Chondrocyte (in vitro differentiated cells): ENCODE data around the gene GLOD5. TPM values are rescaled to one million over a fixed set of nuclear protein-coding genes. Genes with fewer than 3 reads are reported as not detected.

ENCODE experiments used
- DNase-seq: peaks from one replicate; pipeline ENCODE4 v3.0.0; 2021; ENCODE audit warnings: mixed read lengths, low spot score
- H3K27ac Mint-ChIP-seq: one replicate; pipeline ENCODE4 v1.8.0; 2021; ENCODE audit warnings: mild to moderate bottlenecking, moderate library complexity, mixed read lengths; ENCODE audit not compliant: unreplicated experiment
- H3K27me3 Mint-ChIP-seq: 2 replicates; pipeline ENCODE4 v1.8.0; 2021; ENCODE audit warnings: low read depth, mixed read lengths
- H3K36me3 Mint-ChIP-seq: 2 replicates; pipeline ENCODE4 v1.8.0; 2021; ENCODE audit warnings: low read depth, mixed read lengths
- H3K4me1 Mint-ChIP-seq: 2 replicates; pipeline ENCODE4 v1.8.0; 2021; ENCODE audit warnings: low read depth, mild to moderate bottlenecking, mixed read lengths
- H3K4me3 Mint-ChIP-seq: one replicate; pipeline ENCODE4 v1.8.0; 2021; ENCODE audit warnings: mild to moderate bottlenecking, moderate library complexity, mixed read lengths; ENCODE audit not compliant: unreplicated experiment
- H3K9me3 Mint-ChIP-seq: 2 replicates; pipeline ENCODE4 v1.8.0; 2021; ENCODE audit warnings: low read depth, mixed read lengths
- total RNA-seq: library from RNA; stranded (reverse); gene quantifications from 3 replicates; pipeline ENCODE4 v1.2.1, GENCODE V29; 2021
- TF ChIP-seq, protein P1 (sequence below): fragments of 200-600 bp; sonication (generic); IDR thresholded peaks from 2 replicates; pipeline ENCODE4 v1.5.0; 2021; ENCODE audit warnings: antibody characterized with exemption, mild to moderate bottlenecking, moderate library complexity

GLOD5 gene
- total RNA-seq, 1 donor from 2014 or later: not detected

DNA sequence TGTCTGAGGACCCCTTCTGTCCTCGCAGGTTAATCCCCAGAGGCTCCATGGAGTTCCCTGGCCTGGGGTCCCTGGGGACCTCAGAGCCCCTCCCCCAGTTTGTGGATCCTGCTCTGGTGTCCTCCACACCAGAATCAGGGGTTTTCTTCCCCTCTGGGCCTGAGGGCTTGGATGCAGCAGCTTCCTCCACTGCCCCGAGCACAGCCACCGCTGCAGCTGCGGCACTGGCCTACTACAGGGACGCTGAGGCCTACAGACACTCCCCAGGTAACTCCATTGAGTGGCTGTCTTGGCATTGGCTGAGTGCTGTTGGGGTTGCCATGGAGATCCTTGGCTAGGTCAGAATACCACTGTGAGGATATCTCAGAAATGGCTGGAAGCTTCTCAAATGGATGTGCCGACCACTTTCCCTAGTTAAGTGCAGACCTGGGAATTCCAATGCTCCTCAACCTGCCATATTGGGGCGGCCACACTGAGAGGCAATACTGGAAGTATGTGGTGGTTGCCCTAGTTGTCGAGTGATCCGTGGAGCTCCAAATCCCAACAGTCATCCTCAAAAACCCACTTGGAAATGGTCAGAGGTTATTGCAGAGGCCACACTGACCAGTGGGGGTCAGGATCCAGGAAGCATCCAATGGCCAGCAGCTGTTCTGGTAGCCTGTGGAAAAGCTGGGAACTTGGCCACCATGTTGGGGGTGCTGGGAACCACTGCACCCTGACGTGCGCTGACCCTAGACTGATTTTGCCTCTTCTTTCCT, 29.7 kb downstream of the GLOD5 start:
- Mint-ChIP-seq H3K27ac (no peak overlapping the region), H3K9me3 (peaks cover 6% of the 10 kb centered on the region)
- TF ChIP-seq, protein P1, sequence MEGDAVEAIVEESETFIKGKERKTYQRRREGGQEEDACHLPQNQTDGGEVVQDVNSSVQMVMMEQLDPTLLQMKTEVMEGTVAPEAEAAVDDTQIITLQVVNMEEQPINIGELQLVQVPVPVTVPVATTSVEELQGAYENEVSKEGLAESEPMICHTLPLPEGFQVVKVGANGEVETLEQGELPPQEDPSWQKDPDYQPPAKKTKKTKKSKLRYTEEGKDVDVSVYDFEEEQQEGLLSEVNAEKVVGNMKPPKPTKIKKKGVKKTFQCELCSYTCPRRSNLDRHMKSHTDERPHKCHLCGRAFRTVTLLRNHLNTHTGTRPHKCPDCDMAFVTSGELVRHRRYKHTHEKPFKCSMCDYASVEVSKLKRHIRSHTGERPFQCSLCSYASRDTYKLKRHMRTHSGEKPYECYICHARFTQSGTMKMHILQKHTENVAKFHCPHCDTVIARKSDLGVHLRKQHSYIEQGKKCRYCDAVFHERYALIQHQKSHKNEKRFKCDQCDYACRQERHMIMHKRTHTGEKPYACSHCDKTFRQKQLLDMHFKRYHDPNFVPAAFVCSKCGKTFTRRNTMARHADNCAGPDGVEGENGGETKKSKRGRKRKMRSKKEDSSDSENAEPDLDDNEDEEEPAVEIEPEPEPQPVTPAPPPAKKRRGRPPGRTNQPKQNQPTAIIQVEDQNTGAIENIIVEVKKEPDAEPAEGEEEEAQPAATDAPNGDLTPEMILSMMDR: no peak

GRCh38 chrX:48792219-48792618, 30.7 kb downstream of the GLOD5 start:
- Mint-ChIP-seq H3K27me3 (peaks cover 9% of the 10 kb centered on the region), H3K4me1 (peaks cover 9% of the 10 kb centered on the region), H3K9me3 (peaks cover 4% of the 10 kb centered on the region), H3K36me3 (peaks cover 1% of the 10 kb centered on the region), H3K4me3 (no peak overlapping the region), H3K27ac (no peak overlapping the region)
- DNase-seq: no peak
- TF ChIP-seq, protein P1: no peak

More for the DNA sequence above, 29.7 kb downstream of the GLOD5 start:
- no peak for DNase-seq
- no peak overlapping the region for H3K4me3 Mint-ChIP-seq
- H3K36me3 Mint-ChIP-seq: peaks cover 1% of the 10 kb centered on the region
- peaks cover 15% of the 10 kb centered on the region for H3K27me3 Mint-ChIP-seq
- H3K4me1 Mint-ChIP-seq: peaks cover 9% of the 10 kb centered on the region

DNA sequence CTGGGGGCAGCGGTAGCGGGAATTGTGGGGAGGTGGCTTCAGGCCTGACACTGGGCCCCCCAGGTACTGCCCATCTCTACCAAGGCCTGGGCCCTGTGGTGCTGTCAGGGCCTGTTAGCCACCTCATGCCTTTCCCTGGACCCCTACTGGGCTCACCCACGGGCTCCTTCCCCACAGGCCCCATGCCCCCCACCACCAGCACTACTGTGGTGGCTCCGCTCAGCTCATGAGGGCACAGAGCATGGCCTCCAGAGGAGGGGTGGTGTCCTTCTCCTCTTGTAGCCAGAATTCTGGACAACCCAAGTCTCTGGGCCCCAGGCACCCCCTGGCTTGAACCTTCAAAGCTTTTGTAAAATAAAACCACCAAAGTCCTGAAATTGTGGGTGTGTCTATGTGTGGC, 32.4 kb downstream of the GLOD5 start:
- TF ChIP-seq, protein P1: no peak
- H3K36me3 Mint-ChIP-seq: peaks cover 1% of the 10 kb centered on the region
- DNase-seq: peak; percentile 73
- no peaks in the 10 kb centered on the region for H3K9me3 Mint-ChIP-seq
- H3K4me1 Mint-ChIP-seq: peaks cover 9% of the 10 kb centered on the region
- H3K27ac Mint-ChIP-seq: no peak overlapping the region
- H3K27me3 Mint-ChIP-seq: peaks cover 2% of the 10 kb centered on the region
- no peak overlapping the region for H3K4me3 Mint-ChIP-seq

GRCh38 chrX:48794340-48794910, 32.9 kb downstream of the GLOD5 start:
- no peak for DNase-seq
- Mint-ChIP-seq H3K4me3 (no peak overlapping the region), H3K36me3 (peaks cover 1% of the 10 kb centered on the region), H3K27me3 (peaks cover 2% of the 10 kb centered on the region), H3K27ac (no peak overlapping the region), H3K9me3 (no peaks in the 10 kb centered on the region), H3K4me1 (peaks cover 9% of the 10 kb centered on the region)
- TF ChIP-seq, protein P1: no peak

- H3K4me3 Mint-ChIP-seq: no peak overlapping the region
- DNase-seq: peak; percentile 49
- H3K27me3 Mint-ChIP-seq: no peaks in the 10 kb centered on the region
- no peak overlapping the region for H3K27ac Mint-ChIP-seq
- TF ChIP-seq, protein P1: no peak
- no peaks in the 10 kb centered on the region for H3K9me3 Mint-ChIP-seq
- H3K36me3 Mint-ChIP-seq: peaks cover 1% of the 10 kb centered on the region
- H3K4me1 Mint-ChIP-seq: peaks cover 9% of the 10 kb centered on the region
Observed at GRCh38 chrX:48794911-48795515, 33.5 kb downstream of the GLOD5 start.
